ENCODE results near the gene ELMO1.
A peak's percentile ranks its signal among the peaks of the same experiment; 100 is the strongest.

Gene ELMO1

GRCh38 chr7:37341033-37341630 lies 107.5 kb downstream of the ELMO1 start:
- DNase-seq: no peak

GRCh38 chr7:37338966-37339365 lies 109.7 kb downstream of the ELMO1 start:
- DNase-seq: no peak

- DNase-seq: no peak
Measured at GRCh38 chr7:37337522-37337921, 111.1 kb downstream of the ELMO1 start.

GRCh38 chr7:37336259-37336658 lies 112.4 kb downstream of the ELMO1 start:
- DNase-seq: no peak

- DNase-seq: no peak
Measured at GRCh38 chr7:37333075-37333474, 115.6 kb downstream of the ELMO1 start.

- DNase-seq: no peak
Measured at GRCh38 chr7:37332243-37333016, 116.2 kb downstream of the ELMO1 start.

GRCh38 chr7:37330775-37331174 lies 117.9 kb downstream of the ELMO1 start:
- no peak for DNase-seq

GRCh38 chr7:37329940-37330339 lies 118.7 kb downstream of the ELMO1 start:
- no peak for DNase-seq

- DNase-seq: no peak
Measured at GRCh38 chr7:37327288-37327687, 121.4 kb downstream of the ELMO1 start.

DNA sequence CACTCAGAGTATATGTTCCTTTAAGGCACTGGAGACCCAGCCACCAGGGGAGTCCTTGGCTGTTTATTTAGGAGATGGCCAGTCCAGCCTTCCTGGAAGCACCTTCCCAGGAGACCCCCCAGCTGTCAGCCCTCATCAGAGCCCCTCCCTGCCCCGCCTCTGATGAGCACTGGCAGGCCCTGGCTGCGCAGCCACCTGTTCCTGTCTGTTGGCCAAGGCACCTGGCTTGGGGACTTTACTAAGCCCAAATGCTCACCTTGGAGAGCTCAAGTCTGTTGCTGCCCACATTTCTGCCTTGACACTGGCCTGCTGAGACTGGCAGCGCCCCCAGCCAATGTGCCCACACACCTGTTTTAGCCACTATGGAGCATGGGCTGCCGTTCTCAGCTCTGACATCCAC lies 124.7 kb downstream of the ELMO1 start:
- DNase-seq: no peak

DNA sequence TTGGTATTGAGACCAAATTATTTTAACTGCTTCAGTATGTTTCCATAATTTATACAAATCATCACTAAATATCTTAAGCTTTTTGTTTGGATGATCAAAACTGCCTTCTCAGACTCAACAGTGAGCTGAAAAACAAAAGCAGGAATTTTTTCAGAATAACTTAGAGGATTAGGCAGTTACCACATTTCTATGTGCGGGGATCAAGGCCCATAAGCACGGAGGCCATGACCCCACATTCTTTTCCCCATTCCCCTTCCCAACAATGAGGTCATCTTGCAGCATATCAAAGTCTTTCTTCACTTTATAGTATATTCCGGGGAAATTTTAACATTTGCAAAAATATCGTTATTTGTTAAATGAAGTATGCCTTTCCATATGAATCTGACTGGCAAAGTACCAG lies 125.8 kb downstream of the ELMO1 start:
- DNase-seq: no peak

DNA sequence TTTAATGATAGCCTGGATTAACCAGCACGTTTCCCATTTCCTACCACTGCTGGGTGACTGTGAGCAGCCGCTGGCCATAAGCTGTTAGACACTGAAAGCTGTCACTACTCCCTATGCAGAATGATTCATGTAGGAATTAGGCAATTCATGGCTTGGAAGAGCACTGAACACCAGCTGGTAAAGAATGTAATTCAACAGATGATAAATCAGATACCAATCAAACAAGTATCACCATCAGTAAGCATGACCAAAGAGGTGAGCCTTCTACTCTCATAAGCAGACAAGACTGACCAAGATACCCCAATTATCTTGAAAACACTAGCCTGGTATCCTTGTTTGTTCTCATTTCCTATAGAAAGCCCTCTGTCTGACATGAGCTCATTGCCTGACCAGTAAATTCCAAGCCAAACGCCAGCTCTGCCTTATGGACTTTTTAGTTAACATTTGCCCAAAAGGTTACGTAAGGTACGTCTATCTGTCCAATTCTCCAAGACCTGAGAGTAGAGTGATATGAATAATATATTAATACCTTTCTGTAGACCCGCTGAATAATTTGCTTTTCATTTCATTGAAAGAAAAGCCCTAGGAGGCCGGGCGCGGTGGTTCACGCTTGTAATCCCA lies 127.7 kb downstream of the ELMO1 start:
- DNase-seq: no peak

DNA sequence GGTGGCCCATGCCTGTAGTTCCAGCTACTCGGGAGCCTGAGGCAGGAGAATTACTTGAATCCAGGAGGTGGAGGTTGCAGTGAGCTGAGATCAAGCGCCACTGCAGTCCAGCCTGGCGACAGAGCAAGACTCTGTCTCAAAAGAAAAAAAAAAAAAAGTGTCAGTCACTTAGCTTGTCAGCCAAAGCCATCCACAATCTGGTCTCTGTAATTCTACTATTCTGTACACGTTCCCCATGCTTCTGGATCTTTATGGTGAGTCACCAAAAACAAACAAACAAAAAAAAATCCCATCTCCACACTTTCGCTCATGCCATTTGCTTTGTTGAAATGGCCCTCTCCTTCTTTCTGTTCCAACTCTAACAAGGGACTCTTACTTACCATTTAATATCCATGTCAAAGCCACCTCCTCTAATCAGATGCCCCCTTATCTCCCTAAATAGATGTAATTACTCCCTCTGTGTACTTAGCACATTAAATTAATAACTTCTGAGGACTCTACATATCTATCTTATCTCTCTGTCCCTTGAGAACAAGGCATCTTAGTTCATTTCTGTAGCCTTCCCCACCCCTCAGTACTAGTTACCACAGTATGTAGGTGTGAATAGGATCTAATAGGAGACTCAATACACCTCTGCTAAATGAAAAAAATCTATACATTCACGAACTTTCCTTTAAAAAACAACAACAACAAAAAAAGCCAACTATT lies 128.4 kb downstream of the ELMO1 start:
- no peak for DNase-seq

DNA sequence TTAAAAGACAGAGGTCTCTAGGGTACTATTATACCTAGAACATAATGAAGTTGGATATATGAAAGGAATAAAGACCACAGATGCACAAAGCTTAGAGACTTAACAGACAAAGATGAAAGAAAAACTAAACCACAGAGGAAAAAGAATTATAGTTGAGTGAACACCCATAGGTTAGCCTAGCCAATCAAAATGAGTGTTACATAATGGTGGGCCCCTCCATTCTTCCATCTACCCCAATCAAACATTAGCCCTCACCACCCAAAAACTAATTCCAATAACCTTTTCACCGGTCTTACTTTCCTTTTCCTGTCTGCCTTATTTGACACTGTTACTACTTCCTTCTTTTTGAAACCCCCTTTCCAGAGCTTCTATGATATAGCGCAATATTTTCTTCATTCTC lies 130.1 kb downstream of the ELMO1 start:
- no peak for DNase-seq

DNA sequence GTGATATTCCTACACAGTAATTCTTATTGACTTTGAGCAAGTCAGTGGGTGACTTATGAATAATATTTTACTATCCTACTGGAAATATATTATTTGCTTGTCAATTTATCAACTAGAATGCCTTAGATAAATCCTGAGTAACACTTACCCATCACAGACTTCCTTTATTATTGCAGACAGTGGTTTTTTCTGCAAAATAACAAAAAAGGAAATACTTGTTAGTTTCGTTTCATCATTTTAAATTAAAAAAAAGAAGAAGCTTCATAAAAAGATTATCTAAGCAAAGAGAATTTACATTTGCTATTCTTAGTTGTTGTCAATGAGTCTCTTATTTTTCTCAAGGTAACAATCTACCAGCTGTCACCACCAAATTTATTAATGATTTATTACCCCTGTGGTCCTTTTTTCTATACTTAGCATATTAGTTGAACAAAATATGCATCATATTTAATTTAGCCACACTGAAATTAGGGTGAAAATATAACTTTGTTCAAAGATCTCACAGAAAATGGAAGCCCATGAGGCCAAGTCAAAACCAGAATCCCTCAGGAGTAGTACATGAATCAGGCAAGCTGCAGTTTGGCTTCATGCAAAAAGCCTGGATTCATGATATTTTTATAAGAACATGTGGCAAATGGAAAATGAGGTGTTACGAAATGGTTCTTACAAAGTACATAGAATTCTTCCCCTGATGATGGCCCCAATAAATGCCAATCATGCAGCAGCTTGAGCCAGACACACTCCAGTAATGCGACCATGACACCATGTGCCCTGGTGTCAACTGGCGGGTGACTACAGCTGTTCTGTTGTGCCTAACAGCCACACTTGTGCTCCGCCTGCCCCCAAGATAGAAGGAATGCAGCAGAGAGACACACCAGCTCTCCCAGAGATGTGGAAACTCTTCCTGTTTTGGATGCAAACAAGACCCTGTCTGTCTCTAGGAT lies 132.6 kb downstream of the ELMO1 start:
- no peak for DNase-seq

- no peak for DNase-seq
Measured at GRCh38 chr7:37312608-37313007, 136.1 kb downstream of the ELMO1 start.

- peak; percentile 27 for DNase-seq
Measured at GRCh38 chr7:37311355-37311754, 137.3 kb downstream of the ELMO1 start.

GRCh38 chr7:37310327-37311080 lies 138.2 kb downstream of the ELMO1 start:
- no peak for DNase-seq

GRCh38 chr7:37309493-37309892 lies 139.2 kb downstream of the ELMO1 start:
- no peak for DNase-seq

GRCh38 chr7:37304921-37305320 lies 143.7 kb downstream of the ELMO1 start:
- no peak for DNase-seq

DNA sequence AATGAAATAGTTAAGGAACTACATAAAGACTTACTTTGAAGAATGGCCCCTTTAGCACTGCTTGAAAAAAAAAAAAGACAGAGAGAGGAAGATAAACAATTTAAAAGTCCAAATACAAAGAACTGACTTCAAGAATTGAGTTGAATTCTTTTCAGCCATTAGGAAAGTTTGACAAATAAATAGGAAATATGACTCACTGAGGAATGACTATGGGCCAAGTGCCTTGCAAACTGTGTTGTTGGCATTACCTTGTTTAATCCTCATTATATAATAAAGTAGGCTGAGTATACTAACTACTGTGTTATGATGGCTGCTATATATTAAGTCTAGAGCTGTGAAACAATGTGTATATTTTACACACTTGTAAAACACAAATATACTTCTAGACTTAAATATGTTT lies 151.1 kb downstream of the ELMO1 start:
- no peak for DNase-seq

- DNase-seq: no peak
Measured at GRCh38 chr7:37295401-37295800, 153.3 kb downstream of the ELMO1 start.
